HG02943 (cell line): Measurements from ENCODE around the gene MAN1A2.

Source experiments
- ATAC-seq: cut with Tn5 transposase; IDR thresholded peaks from one replicate; pipeline ENCODE4 v1.9.1; 2021; ENCODE audit warnings: mild to moderate bottlenecking, low read depth, moderate library complexity; ENCODE audit not compliant: unreplicated experiment

MAN1A2 gene

GRCh38 chr1:117572546-117572945, 205.3 kb downstream of the MAN1A2 start:
- ATAC-seq = no peak

GRCh38 chr1:117573386-117574023, 206.3 kb downstream of the MAN1A2 start:
- ATAC-seq = no peak

- no peak for ATAC-seq
These were observed 207.0 kb downstream of the MAN1A2 start for GRCh38 chr1:117574161-117574835.

GRCh38 chr1:117575586-117576225, 208.5 kb downstream of the MAN1A2 start:
- no peak for ATAC-seq

GRCh38 chr1:117576236-117576635, 209.0 kb downstream of the MAN1A2 start:
- ATAC-seq = no peak

- no peak for ATAC-seq
These were observed 210.1 kb downstream of the MAN1A2 start for GRCh38 chr1:117577191-117577885.

- no peak for ATAC-seq
These were observed 211.2 kb downstream of the MAN1A2 start for GRCh38 chr1:117578466-117578865.
